CD14-positive monocyte (primary cell): Measurements from ENCODE around the gene NECTIN1. TPM values are rescaled to one million over a fixed set of nuclear protein-coding genes. Genes with fewer than 3 reads are reported as not detected.
A peak's percentile ranks its signal among the peaks of the same experiment; 100 is the strongest.

ENCODE experiments used
- DNase-seq, 3 donors: peaks; one replicate each; pipeline ENCODE4 v3.0.0-alpha.2; 2011 to 2022
- H2AFZ ChIP-seq: 2 replicates; pipeline ENCODE4 v1.6.0; 2012; ENCODE audit warnings: mild to moderate bottlenecking, low read depth, low read length, inconsistent platforms; ENCODE audit not compliant: insufficient read depth, poor library complexity, severe bottlenecking
- H3K27ac ChIP-seq, 2 donors: 1 replicate in 1 of 2; 2 replicates in 1 of 2; pipeline ENCODE4 v1.5.1; 2012 to 2013; ENCODE audit warnings: low read length in 2 of 2, control low read depth in 1 of 2, inconsistent platforms in 1 of 2, low read depth in 1 of 2, mild to moderate bottlenecking in 1 of 2
- H3K27me3 ChIP-seq, 2 donors: one replicate each; pipeline versions ENCODE4 v1.6.0 to v1.6.1; 2011 to 2013; ENCODE audit warnings: low read length in 2 of 2; ENCODE audit not compliant: control insufficient read depth in 2 of 2, insufficient read depth in 2 of 2
- H3K36me3 ChIP-seq, 2 donors: replicated peaks in 1 of 2; 1 replicate in 1 of 2; 2 replicates in 1 of 2; pipeline versions ENCODE4 v1.5.1 to v1.6.1; 2012 to 2013; ENCODE audit warnings: low read length in 2 of 2, control low read depth in 1 of 2, inconsistent platforms in 1 of 2, mild to moderate bottlenecking in 1 of 2; ENCODE audit not compliant: insufficient read depth in 2 of 2, control insufficient read depth in 1 of 2
- H3K4me1 ChIP-seq, 2 donors: 1 replicate in 1 of 2; 2 replicates in 1 of 2; pipeline versions ENCODE4 v1.5.1 to v1.6.1; 2012 to 2013; ENCODE audit warnings: low read length in 2 of 2, control low read depth in 1 of 2, inconsistent platforms in 1 of 2, mild to moderate bottlenecking in 1 of 2, moderate library complexity in 1 of 2; ENCODE audit not compliant: insufficient read depth in 2 of 2, control insufficient read depth in 1 of 2
- H3K4me2 ChIP-seq: replicated peaks from 2 replicates; pipeline ENCODE3; 2012; ENCODE audit warnings: low read length, moderate library complexity, mild to moderate bottlenecking; ENCODE audit not compliant: poor library complexity, severe bottlenecking; ENCODE audit errors: extremely low read depth
- H3K4me3 ChIP-seq, 3 experiments: fragments of 200-600 bp in 1 of 3; sonication (generic) in 1 of 3; replicated peaks in 1 of 3; 1 replicate in 2 of 3; 2 replicates in 1 of 3; pipeline ENCODE4 v1.5.1; 2011 to 2013; ENCODE audit warnings: low read length in 3 of 3, mild to moderate bottlenecking in 3 of 3, control low read depth in 2 of 3, low read depth in 2 of 3, inconsistent platforms in 1 of 3, moderate library complexity in 1 of 3
- H3K79me2 ChIP-seq: 2 replicates; pipeline ENCODE4 v1.6.0; 2012; ENCODE audit warnings: mild to moderate bottlenecking, control low read depth, inconsistent platforms, low read length, moderate library complexity; ENCODE audit not compliant: insufficient read depth
- H3K9ac ChIP-seq: 2 replicates; pipeline ENCODE4 v1.6.0; 2017; ENCODE audit warnings: low read length, mild to moderate bottlenecking; ENCODE audit not compliant: insufficient read depth, poor library complexity, severe bottlenecking
- H3K9me3 ChIP-seq, 2 donors: replicated peaks in 1 of 2; 1 replicate in 1 of 2; 2 replicates in 1 of 2; pipeline versions ENCODE4 v1.5.1 to v1.6.1; 2012 to 2013; ENCODE audit warnings: low read length in 2 of 2, control low read depth in 1 of 2; ENCODE audit not compliant: control insufficient read depth in 1 of 2, insufficient read depth in 1 of 2
- H4K20me1 ChIP-seq: 2 replicates; pipeline ENCODE4 v1.6.0; 2012; ENCODE audit warnings: mild to moderate bottlenecking, low read length, control low read depth, moderate library complexity; ENCODE audit not compliant: insufficient read depth
- H3K27ac Mint-ChIP-seq, 7 donors: one replicate each; pipeline ENCODE4 v1.8.0; 2020; ENCODE audit warnings: mild to moderate bottlenecking in 7 of 7, mixed read lengths in 7 of 7, moderate library complexity in 6 of 7, inconsistent platforms in 2 of 7
- H3K27me3 Mint-ChIP-seq, 3 donors: one replicate each; pipeline ENCODE4 v1.8.0; 2021 to 2022; ENCODE audit warnings: low read depth in 3 of 3, mild to moderate bottlenecking in 3 of 3, mixed read lengths in 3 of 3, moderate library complexity in 3 of 3, inconsistent platforms in 1 of 3
- H3K36me3 Mint-ChIP-seq, 2 donors: one replicate each; pipeline ENCODE4 v1.8.0; 2020; ENCODE audit warnings: mixed read lengths in 2 of 2, inconsistent platforms in 1 of 2, mild to moderate bottlenecking in 1 of 2
- H3K4me1 Mint-ChIP-seq: one replicate; pipeline ENCODE4 v1.8.0; 2020; ENCODE audit warnings: mild to moderate bottlenecking, mixed read lengths
- H3K4me3 Mint-ChIP-seq, 2 donors: one replicate each; pipeline ENCODE4 v1.8.0; 2020; ENCODE audit warnings: mild to moderate bottlenecking in 2 of 2, mixed read lengths in 2 of 2, moderate library complexity in 1 of 2
- H3K9me3 Mint-ChIP-seq, 7 donors: one replicate each; pipeline ENCODE4 v1.8.0; 2020 to 2022; ENCODE audit warnings: mixed read lengths in 7 of 7, mild to moderate bottlenecking in 6 of 7, moderate library complexity in 6 of 7, inconsistent platforms in 2 of 7
- CTCF ChIP-seq: fragments of 200-600 bp; IDR thresholded peaks from one replicate; pipeline ENCODE4 v1.8.0; 2022; ENCODE audit warnings: antibody characterized with exemption, mild to moderate bottlenecking
- WGBS: methylation state at CpG from one replicate; pipeline ENCODE4 v1.1.5; 2013; ENCODE audit warnings: missing lambda C conversion rate; ENCODE audit not compliant: insufficient coverage; 5-methylcytosine and 5-hydroxymethylcytosine counted together
- intact Hi-C, 2 donors: fragments of 100-400 bp; cut with micrococcal nuclease; formaldehyde crosslinking; loops; one replicate each; pipeline versions ENCODE4 v1.15.0 to v1.15.1; 2023
- polyA plus RNA-seq, 3 donors: library from polyadenylated mRNA; depleted of rRNA in 1 of 3; unstranded in 2 of 3; stranded (reverse) in 1 of 3; fragments of 300-500 nt in 2 of 3; fragments of >200 nt in 1 of 3; fragmentation: Illumina TruSeq in 2 of 3; gene quantifications; 1 replicate in 2 of 3; 2 replicates in 1 of 3; pipeline ENCODE4 v1.2.3, GENCODE V29; 2012 to 2021

NECTIN1 gene
- polyA plus RNA-seq, 3 donors: 0.53 to 8.3 (median 0.85) TPM

DNA sequence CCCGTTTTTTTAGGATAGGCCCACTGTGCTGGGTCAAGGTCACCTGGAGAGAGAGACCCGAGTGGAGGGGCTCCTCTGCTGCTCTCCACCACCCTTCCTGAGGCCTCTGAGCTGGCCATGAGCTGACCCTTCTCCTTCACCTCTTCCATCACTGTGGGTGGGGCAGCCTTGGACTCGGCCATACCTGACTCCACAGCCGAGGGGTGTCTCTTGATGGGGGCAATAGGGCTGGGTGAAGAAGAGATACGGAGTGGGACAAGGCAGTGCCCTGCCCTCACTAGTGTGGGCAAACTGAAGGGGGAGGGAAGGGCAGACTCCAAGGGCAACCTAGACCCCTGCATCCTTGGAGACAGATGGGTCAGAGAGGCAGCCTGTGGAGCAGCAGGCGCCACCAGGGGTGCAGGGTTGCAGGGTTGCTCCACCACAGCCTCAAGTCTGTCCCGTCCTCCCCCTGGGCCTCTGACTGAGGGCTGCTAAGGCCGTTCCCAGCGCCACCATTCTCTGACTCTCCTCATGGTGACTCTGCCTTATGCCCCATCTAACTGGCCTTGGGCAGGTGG is 20.1 kb upstream of the NECTIN1 start:
- Histone ChIP-seq H3K9ac (no peak overlapping the region), H3K36me3 (no peaks in the 10 kb centered on the region), H3K4me1 (no peaks in the 10 kb centered on the region), H3K27ac (no peak overlapping the region), H3K4me3 (no peak overlapping the region), H4K20me1 (no peaks in the 10 kb centered on the region), H3K9me3 (no peaks in the 10 kb centered on the region), H2AFZ (no peak overlapping the region), H3K79me2 (no peaks in the 10 kb centered on the region), H3K27me3 (peaks cover 0 to 7% of the 10 kb centered on the region in 2 donors), H3K4me2 (no peak overlapping the region)
- Mint-ChIP-seq H3K27me3 (peaks cover 19 to 47% (median 44%) of the 10 kb centered on the region in 3 donors), H3K9me3 (no peaks in the 10 kb centered on the region), H3K4me1 (peaks cover 8% of the 10 kb centered on the region), H3K4me3 (no peak overlapping the region), H3K36me3 (no peaks in the 10 kb centered on the region), H3K27ac (no peak overlapping the region)
- TF ChIP-seq CTCF: no peak
- WGBS: 88% methylated on average over 5 of the region's 9 CpGs
- DNase-seq: no peak
- intact Hi-C loops: no loop called here

DNA sequence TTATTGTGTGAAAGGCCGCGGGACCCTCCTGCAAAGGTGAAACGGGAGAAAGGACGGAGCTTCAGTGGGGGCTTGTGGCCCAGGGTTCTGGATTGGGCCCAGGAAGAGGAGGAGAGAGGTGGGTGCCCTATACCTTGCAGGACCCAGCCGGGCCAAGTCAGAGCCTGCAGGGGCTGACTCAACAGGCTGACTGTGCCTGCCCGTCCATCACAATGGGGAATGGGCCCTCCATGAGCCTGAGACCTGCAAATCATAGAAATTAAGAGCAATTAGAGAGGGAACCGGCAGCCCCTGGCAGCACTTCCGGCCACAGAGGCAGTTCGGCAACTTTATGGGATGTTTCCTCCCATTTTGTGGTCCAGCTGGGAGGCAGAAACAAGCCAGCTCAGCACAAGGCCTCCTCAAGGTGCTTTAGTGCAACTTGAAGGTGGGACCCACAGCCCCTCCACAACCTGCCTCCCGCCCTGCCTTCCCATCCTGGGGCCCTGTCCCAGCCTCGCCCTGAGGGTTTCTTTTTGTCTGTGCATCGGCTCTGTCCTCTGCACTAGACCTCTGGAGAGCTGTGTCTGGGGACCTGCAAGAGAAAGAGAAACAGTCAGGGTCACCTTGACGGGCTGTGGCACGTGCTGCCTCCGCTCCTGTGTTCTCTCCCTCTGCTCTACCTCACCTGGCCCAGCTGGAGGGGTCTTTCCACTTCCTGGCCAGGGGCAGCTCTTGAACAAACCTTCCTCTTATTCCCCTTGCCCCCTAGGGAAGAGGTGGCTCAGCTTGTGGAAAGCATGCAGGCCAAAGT is 19.1 kb upstream of the NECTIN1 start:
- no peak overlapping the region for H3K4me2 ChIP-seq
- H3K36me3 ChIP-seq: no peaks in the 10 kb centered on the region
- intact Hi-C loops: no loop called here
- H3K4me1 ChIP-seq: no peaks in the 10 kb centered on the region
- H2AFZ ChIP-seq: no peak overlapping the region
- Mint-ChIP-seq H3K27me3 (peaks cover 21 to 49% (median 43%) of the 10 kb centered on the region in 3 donors), H3K4me3 (no peak overlapping the region), H3K27ac (peak overlapping the region in 1 of 7 donors; percentile 6), H3K4me1 (peaks cover 8% of the 10 kb centered on the region), H3K9me3 (no peaks in the 10 kb centered on the region), H3K36me3 (no peaks in the 10 kb centered on the region)
- no peak overlapping the region for H3K27ac ChIP-seq
- no peaks in the 10 kb centered on the region for H3K79me2 ChIP-seq
- no peaks in the 10 kb centered on the region for H4K20me1 ChIP-seq
- no peak overlapping the region for H3K9ac ChIP-seq
- H3K4me3 ChIP-seq: no peak overlapping the region
- H3K27me3 ChIP-seq: peaks cover 4 to 14% of the 10 kb centered on the region in 2 donors
- no peak for DNase-seq
- TF ChIP-seq CTCF: no peak
- H3K9me3 ChIP-seq: peaks cover 0 to under 1% of the 10 kb centered on the region in 2 donors
- 80% methylated on average over 12 of the region's 15 CpGs for WGBS
